GM12801 (cell line): Measurements from ENCODE around the gene PBXIP1.

Experiments used
- TF ChIP-seq, protein P1 (sequence below): IDR thresholded peaks from one replicate; pipeline ENCODE4 v1.5.1; 2011; ENCODE audit warnings: control low read depth; ENCODE audit not compliant: insufficient read length; ENCODE audit errors: extremely low read depth

PBXIP1 gene

DNA sequence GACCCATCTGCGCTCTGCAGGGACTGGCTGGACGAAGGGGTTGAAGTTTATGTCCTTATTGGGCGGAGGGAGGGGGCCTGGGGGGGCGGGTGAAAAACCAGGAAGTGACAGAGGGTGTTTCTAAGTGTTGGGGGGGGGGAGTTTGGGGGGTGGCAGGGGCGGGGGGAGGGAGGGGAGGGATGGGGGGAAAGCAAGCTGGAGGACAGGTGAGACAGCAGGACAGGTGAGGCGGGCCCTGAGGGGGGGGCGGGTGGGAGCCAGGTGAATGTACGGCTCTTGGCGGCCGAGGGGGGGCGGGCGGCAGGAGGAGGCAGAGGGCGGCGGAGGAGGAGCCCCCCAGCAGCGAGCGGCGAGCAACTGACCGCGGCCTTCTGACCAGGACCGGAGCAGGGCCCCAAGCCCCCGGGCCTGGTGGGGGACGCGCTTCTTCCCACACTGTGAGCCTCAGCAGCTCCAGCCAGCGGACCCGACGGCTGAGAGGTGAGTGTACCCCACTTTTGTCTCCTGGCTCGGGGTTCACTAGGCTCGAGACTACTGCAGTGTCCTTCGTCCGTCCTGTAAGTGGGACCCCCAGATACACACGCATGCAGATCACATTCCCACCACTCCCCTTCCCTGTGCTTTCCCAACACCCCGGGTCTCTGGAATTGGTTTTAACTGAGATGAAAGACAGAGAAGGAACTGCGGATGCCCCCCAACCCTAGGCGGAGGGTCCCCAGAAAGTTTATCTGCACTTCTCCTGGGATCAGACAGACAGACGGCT, 46.7 kb upstream of the PBXIP1 start, which contains the start of gene ZBTB7B:
Gene ZBTB7B, plus strand, starts transcription at position 339 of the 763 bp plus-strand sequence. CDS start 11,859 bp downstream, outside the sequence.
- TF ChIP-seq, protein P1, sequence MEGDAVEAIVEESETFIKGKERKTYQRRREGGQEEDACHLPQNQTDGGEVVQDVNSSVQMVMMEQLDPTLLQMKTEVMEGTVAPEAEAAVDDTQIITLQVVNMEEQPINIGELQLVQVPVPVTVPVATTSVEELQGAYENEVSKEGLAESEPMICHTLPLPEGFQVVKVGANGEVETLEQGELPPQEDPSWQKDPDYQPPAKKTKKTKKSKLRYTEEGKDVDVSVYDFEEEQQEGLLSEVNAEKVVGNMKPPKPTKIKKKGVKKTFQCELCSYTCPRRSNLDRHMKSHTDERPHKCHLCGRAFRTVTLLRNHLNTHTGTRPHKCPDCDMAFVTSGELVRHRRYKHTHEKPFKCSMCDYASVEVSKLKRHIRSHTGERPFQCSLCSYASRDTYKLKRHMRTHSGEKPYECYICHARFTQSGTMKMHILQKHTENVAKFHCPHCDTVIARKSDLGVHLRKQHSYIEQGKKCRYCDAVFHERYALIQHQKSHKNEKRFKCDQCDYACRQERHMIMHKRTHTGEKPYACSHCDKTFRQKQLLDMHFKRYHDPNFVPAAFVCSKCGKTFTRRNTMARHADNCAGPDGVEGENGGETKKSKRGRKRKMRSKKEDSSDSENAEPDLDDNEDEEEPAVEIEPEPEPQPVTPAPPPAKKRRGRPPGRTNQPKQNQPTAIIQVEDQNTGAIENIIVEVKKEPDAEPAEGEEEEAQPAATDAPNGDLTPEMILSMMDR: no peak

DNA sequence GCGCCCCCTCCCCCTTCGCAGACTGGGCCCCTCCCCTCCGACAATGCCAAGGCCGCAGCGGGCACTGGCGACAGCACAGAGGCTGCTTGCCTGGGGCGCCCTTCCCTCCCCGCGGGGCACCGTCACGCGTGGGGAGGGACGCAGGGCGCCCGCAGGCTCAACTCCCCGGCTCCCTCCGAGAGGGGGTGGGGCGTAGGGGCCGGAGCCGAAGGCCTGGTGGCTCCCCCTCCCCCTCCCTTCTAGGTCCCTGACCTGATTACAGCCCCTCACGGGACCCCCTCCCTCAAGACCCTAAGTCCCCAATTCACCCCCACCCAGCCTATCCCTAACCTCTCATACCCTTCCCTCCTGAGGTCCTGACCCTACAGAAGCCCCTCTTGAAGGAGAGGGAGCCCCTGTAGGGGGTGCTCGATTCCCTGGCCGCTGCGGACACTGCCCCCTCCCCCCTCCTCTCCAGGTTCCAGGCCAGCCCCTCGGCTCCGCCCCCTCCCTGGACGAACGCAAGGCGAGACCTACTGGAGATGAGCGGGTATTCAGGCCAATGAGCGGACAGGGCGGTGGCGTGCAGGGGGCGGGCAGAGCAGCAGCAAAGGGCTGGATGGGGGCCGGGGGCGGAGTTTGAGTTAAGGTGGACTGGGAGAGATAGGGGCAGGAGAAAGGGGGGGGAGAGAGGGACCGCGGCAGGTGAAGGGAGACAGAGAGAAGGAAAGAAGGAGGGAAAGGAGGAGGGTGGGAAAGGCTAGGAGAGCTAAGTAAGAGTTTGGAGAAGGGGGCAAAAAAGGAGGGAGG, 46.0 kb upstream of the PBXIP1 start:
- TF ChIP-seq, protein P1: no peak

DNA sequence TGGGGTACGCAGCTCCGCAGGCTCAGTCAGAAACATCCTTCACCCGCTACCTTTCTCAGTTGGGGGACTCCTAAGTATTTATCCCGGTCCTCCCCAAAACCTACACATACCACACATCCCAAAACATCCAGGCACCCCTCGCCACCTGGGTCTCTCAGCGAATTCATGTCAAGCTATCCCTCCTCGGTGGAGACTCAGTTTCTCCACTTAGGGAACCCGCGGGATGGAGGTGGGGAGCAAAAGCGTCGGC, 45.5 kb upstream of the PBXIP1 start:
- TF ChIP-seq, protein P1: no peak

DNA sequence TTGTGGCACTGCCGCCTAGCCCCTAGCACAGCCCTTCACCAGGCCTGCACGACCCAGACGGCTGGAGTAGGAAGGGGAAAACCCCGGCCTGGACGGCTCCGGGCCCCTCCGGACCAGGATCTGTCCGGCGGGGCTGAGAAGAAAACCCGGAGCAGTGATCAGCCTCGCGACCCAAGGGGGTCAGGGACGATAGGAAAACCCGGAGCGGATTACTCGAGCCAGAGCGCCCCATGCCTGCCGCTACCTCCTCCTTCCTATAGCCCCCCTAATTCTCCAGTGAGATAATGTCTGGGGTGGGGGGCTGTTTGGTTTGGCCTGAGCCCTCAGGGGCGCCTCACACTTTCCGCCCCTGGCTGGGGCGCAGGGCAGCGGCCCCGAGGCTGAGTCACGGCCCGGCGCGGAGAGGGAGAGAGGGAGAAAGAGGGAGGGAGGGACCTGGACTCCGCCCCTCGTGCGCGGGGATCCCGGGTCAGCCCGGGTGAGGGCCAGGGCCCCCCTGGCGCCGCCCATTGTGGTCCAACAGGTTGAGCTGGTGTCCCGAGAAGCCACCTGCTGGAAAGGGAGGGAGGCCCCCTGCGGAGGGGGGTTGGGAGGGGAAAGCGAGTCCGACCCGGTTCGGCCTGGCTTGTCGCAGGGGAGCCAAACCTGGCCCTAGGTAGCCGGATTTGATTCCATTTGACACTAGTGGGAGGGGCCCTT, 45.0 kb upstream of the PBXIP1 start:
- TF ChIP-seq, protein P1: no peak

DNA sequence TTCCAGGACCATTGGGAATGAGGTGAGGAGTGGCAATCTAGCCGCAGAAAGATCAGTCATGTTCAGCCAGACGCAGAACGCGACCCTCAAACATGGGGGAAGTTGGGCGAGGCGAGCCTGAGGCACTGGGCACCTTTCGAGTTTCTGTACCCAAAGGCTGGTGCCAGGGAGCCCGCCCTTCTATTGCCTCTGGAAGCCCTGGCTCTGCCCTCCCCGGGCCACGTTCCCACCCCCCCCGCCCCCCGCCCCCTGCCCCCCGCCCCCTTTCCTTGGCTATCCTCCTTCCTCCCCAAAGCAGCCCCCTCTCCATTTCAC, 44.5 kb upstream of the PBXIP1 start:
- TF ChIP-seq, protein P1: no peak

DNA sequence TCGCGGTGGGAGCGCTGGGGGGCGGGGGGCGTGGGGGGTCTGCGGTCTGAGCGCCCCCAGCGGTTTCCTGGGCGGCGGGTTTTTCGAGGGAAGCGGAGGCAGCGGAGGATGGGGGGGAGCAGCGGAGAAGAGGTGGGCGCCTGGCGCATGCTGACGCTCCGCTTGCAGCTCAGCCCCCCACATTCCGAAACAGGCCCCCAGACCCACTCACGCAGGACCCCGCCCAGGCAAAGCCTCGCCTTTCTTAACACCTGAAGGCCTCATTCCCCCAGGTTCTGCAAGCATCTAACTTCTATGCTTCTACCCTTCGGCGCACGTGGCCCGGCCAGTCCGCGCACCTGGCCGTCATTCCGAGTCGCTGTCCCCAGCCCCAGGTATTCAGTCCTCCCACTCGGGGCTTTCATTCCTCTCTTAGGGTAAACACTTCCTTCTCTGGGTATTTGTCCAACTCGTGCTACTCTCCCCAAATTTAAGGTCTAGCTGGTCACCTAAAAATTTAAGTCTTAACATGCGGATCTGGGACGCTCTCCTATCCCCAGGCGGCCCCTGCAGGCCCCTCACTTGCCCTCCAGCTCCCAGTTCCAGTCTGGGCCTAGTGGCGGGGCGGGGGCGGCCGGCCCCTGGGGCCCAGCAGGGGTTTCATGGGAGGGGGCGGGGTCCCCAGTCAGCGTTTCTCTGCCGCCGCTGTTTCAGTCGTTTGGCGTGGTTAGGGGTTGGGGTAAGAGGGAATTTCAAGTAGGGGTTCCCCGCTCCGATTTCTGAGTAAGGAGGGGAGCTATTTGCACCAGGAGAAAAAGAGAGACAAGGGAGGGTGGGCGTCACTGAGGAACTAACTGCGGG, 43.9 kb upstream of the PBXIP1 start:
- TF ChIP-seq, protein P1: no peak
